ENCODE data around the gene IMPDH1.

The IMPDH1 gene

DNA sequence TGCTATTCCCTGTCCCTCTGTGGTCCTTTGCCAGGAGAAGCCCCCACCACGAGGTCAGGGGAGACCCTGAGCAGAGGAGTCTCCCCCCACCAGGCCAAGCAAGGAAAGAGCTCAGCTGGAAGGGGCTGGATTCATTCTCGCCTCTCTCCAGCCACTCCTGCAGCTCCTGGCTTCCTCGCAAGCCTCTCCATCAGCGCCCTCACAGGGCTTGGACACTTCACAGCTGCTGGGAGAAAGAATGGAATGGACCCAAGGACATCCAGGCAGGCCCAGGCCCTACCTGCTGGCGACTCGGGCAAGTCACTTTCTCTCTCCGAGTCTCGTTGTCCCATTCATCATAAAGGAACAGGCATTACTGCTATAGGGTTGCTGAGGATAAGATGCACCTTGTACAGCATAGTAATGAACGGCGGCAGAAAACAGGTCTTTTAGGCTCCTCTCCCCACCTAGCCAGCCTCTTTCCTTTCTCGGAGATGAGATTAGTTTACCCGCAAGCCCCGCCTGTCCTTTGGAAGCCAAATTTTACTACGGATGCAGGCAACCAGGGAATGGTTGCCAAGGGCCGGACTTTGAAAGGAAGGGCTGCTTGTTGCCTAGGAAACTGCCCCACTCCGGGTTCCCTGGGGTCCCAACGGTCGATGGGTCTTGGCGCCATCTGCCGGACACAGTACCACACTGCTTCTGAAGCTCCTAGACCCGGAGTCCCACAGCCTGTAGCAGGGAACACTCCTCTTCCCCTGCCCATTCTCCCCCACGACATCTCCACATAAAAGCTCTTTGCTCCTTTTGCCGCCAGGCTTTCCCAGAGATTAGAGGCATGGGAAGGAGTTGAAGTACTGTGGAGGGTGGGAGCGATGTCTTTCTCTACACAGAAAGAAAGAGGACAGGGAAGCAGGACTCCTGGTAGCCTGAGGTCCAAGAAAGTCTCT, 22.3 kb downstream of the IMPDH1 start:
- DNase-seq (ENCODE audit: low read depth in 3 of 3) = peak; percentile 47 to 63 (median 49)

DNA sequence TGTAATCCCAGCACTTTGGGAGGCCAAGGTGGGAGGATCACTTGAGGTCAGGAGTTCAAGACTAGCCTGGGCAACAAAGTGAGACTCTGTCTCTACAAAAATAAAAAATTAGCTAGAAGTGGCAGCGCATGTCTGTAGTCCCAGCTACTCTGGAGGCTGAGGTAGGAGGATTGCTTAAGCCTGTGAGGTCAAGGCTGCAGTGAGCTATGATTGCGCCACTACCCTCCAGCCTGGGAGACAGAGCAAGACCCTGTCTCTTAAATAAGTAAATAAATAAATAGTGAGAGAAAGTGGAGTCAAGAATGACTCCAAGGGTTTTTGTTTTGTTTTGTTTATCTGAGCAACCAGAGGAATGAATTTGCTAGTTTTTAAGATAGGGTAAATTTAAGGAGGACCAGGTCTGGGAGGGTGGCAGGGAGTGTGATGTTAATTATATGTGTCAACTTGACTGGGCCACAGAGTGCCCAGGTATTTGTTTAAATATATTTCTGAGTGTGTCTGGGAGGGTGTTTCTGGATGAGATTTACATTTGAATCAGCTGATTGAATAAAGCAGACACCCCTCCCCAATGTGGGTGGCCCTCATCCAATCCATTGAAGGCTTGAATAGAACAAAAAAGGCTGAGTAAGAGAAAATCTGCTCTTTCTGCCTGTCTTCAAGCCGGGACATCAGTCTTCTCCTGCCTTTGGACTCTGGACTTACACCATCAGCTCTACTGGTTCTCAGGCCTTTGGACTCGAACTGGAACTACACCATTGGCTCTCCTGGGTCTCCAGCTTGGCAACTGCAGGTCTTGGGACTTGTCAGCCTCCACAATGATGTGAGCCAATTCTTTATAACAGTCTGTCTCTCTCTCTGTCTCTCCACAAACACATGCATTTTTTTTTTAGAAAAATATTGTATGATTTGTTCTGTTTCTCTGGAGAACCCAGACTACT, 23.5 kb downstream of the IMPDH1 start:
- DNase-seq (ENCODE audit: low read depth in 3 of 3) = no peak

DNA sequence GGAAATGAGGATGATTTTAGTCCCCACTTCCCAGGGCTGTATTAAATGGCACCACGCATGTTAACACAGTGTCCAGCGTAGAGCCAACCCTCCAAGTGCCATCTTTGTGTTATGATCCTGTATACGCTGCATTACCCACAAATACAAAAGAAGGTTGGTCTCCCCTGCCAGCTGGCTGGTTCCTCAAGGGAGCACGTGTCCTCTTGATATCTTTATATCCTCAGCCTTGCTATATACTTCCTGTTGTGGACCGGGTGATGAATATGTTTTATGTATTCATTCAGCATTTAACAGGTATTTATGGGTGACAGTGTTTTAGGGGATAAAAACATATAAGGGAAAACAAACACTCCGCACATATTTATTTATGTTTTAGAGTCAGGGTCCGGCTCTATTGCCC, 25.1 kb downstream of the IMPDH1 start:
- no peak for DNase-seq (ENCODE audit: low read depth in 3 of 3)

DNA sequence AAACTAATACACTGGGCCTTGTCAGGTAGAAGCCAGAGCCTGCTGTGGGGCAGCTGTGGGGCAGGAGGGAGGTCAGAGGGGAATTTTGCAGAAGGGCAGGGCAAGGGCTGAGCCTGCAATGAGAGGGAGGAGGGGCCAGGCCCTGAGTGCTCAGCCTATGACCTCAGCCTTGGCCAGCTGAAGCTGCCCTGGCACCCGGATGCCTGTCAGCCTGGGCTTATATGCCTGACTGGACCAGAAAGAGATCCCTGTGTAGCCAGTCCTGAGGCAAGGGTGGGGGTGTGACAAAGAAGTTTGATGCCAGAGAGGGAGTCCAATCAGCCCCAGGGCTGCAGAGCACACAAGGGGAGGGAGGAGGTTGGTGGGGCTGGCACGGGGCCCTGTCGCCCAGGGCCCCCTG, 26.0 kb downstream of the IMPDH1 start:
- no peak for DNase-seq (ENCODE audit: low read depth in 3 of 3)

DNA sequence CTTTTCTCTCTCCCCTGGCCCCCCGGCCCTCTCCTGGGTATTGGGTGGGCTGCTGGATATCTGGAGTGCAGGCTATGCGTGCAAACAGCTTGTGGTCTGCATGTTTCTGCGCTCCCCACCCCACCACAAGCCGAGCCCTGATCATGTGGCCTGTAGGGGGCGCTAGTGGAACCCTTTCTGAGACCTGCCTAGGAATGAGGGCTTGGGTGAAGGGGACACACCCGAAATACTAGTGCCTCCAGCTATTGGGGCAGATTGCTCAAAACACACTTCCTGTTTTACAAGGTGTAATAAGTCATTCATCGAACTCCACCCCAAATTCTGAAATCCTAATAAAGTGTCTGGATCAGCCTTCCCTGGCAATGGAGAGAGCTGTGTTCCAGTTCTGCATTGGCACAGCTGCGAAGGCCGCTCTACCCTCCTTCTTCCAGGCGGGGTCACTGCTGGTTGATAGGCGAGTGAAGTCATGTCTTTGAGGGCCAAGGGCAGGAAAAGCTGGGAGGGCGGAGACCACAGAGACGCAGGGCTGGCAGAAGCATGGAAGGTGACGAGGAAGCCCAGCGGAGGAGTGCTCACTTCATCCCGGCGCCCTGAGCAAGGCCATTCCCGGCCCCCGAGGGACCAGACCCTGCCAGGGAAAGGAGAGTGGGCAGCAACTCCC, 28.5 kb downstream of the IMPDH1 start:
- DNase-seq (ENCODE audit: low read depth in 3 of 3) = peak in 1 of 3 donors; percentile 43

DNA sequence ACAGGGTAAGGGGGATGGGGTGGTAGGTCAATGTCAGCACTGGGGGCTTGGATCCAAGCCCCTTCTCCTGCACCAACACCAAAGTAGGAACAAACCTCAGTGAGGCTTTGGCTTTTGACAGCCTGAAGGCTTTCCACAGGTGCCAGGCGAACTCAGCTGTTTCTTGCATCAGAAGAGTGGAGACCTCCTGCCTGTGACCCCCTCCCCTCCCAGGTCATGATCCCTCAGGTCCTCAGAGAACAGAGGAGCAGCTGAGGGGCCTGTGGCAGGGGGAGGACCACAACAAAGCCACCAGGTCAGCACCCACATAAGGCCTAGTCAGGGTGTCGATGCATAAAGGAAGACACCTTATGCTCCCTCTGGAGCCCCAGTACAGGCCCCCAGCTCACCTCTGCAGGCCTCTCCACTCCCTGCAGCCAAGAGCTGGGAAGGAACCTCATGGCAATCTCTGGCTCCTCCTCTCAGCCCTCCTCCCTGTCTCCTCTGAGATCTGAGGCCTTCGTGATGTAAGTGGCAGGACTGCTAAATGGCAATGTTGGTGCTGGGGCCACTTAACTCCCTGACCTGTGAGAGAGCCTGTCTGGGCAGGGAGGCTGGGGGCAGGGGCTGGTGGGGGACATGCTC, 29.2 kb downstream of the IMPDH1 start:
- no peak for DNase-seq (ENCODE audit: low read depth in 3 of 3)

DNA sequence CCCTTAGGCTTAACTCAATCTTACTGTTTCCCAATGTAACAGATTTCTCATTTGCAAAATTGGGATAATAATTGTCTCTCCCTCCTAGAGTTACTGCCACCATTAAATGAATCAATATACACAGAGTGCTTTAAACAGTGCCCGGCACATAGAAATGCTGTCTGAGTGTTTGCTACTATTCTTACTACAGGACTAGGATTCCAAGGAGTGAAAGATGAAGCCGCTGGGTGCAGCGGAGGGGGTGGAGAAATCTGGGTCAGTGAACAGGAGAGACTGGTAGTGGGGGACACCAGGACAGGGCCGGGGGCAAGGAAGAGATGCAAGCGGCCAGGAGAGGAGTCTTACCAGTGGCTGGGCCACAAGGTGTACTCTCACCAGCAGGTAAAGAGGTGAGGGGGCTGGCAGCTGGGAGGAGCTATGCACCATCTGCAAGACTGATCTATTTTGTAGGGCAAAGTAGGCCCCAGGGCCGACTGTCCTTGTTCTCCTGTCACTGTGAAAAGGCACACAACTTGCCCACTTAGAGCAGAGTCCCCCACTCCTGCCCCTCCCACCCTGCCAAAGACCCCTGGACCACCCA, 29.8 kb downstream of the IMPDH1 start:
- DNase-seq (ENCODE audit: low read depth in 3 of 3) = no peak

DNA sequence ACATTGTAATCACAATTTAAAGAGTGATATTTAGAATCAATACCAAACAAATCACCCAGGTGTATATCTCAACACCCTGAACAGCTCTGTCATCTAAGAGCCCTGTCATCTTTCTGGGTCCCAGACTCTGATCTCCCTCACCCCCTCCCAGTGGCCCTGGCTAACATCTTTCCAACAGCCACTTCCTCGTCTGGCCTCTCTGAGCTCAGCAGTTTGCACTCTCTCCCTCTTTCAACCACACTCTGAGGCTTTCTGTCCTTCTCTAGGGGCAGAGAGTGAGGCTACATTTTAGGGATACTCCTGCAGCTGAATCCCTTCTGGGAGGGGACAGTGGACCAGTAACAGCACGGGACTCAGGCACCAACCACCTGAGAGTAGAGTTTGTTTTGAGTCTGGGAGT, 31.1 kb downstream of the IMPDH1 start:
- no peak for DNase-seq (ENCODE audit: low read depth in 3 of 3)

DNA sequence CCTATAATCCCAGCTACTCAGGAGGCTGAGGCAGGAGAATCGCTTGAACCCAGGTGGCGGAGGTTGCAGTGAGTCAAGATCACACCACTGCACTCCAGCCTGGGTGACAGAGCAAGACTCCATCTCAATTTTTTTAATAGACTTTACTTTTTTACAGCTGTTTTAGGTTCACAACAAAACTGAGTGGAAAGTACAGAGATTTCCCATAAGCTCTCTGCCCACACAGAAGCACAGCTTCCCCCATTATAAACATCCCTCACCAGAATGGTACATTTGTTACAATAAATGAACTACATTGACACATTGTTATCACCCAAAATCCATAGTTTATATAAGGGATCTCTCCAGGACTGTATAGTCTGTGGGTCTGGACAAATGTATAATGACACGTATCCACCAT, 33.7 kb downstream of the IMPDH1 start:
- DNase-seq (ENCODE audit: low read depth in 3 of 3) = no peak

DNA sequence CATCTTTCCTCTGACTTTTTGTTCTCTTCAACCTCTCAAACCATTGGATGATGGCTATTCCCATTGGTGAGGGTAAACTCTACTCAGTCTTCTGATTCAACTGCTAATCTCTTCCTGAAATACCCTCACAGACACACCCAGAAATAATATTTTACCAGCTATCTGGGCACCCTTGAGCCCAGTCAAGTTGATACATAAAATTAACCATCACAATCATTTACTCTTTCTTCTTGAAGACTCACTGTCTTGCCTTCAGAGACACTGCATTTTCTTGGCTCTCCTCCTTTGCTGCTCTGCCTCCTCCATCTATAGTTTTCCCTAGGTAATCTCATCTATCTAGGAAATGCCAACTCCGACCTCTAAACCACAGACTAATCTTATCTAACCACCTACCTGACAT, 35.7 kb downstream of the IMPDH1 start:
- no peak for DNase-seq (ENCODE audit: low read depth in 3 of 3)

DNA sequence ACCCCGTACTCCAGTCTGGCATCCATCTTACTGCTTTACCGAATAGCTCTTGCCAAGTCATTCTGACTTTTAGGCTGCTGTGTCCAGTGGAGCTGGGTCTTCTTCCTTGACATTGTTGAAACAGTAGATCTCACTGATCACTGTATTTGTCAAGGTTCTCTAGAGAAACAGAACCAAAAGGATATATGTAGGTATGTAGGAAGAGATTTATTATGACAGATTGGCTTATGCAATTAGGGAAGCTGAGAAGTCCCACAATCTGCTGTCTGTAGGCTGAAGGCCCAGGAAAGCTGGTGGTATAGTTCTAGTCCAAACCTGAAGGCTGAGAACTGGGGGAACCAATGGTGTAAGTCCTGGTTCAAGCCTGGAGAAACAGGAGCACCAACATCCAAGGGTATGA, 36.2 kb downstream of the IMPDH1 start:
- no peak for DNase-seq (ENCODE audit: low read depth in 3 of 3)

DNA sequence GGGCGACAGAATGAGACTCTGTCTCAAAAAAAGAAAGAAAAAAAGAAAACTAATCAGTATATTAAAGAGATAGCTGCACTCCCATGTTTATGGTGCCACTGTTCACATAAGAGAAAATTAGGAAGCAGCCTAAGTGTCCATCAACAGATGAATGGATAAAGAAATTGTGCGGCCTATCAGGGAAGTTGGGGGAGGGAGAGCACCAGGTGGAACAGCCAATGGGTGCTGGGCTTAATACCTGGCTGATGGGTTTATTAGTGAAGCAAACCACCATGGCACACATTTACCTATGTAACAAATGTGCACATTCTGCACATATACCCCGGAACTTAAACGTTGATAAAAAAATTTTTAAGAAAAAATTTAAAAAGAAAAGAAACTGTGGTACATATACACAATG, 39.3 kb downstream of the IMPDH1 start:
- no peak for DNase-seq (ENCODE audit: low read depth in 3 of 3)

DNA sequence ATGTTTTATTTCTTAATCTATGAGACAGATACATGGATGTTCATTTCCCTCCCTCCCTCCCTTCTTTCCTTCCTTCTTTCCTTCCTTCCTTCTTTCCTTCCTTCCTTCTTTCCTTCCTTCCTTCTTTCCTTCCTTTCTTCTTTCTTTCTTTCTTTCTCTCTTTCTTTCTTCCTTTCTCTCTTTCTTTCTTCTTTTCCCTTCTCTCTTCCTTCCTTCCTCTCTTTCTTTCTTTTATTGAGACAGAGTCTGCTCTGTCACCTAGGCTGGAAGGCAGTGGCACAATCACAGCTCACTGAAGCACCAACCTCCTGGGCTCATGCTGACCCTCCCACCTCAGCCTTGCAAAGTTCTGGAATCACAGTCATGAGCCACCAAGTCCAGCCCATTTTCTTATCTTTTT, 42.8 kb downstream of the IMPDH1 start:
- no peak for DNase-seq (ENCODE audit: low read depth in 3 of 3)

DNA sequence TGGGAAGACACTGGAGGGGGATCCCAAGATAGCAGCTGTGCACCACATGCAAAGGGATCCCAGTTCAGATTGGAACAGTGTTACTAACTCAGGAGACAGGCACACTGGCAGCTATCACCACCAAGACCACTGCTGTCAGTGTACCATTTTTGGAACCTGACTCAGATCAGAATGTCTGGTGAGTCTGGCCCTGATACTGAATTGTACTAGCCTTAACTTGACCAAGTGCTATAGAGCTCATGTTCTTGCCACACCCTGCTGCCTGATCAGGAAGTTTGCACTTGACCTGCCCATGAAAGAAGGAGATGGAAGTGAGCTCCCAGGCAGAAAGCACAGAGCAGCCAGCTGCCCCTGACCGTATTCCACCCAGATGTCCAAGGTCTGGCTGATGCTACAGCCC, 43.5 kb downstream of the IMPDH1 start:
- no peak for DNase-seq (ENCODE audit: low read depth in 3 of 3)

DNA sequence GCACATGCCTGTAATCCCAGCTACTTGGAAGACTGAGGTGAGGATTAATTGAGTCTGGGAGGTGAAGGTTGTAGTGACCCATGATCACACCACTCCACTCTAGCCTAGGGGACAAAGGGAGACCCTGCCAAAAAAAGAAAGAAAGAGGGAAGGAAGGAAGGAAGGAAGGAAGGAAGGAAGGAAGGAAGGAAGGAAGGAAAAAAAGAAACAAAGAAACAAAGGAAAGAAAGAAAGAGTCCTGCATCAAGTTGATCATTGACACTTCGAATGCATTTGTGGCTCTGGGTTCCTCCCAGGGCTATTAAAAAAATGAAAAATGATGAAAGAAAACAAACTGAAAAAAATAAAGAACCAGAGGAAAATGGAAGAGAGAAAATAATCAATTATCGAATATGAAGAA, 44.4 kb downstream of the IMPDH1 start:
- no peak for DNase-seq (ENCODE audit: low read depth in 3 of 3)

DNA sequence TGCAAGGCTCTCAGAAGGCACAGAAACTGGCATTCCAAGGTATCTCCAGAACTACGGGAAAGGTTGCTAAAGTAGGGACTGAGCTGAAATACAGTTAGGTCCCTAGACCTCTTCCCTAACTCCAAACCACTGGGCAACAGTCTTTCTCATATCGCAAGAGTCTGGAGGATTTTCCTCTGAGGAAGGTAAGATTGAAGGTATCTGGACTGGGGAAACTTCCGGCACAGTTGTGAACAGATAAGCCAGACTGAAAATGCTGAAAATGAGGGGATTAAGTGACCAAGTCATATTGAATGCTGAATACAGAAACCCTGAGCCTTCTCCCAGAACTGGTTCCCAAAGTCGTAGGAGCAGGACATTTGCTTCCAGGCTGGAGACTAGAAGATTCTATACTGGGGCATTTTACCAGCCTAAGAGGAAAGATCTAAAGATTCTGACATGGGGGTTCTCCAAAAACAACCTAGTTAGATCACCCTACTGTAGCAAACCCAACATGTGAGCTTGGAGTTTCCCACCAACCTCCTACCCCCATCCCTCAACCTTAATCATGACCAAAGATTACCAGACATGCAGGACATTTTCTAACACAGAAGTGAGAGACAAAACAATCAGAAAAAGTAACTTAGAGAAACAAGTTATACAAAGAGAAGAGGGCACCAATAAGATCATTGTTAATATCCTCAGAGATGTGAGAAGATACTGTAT, 45.5 kb downstream of the IMPDH1 start:
- DNase-seq (ENCODE audit: low read depth in 3 of 3) = no peak

DNA sequence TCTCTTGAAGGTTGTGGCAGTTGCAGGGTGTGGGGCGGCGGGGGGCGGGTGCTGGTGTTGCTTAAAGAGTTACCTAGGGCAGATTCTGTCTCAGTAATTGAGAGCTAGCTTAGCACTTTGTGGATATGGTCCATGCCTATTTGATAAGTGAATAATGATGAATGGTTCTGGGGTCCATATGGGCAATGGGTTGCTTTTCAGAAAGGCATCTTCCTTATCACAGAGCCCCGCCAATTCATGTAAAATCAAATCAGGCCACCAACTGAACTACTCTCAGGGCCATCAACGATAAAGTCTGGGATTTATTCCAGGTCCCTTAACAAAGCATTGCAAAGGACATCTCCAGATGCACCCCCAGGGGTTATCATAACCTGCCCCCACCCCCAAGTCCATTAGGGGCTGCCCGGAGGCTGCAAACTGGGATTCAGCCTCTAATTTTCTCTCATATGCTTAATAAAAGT, 46.5 kb downstream of the IMPDH1 start:
- no peak for DNase-seq (ENCODE audit: low read depth in 3 of 3)

DNA sequence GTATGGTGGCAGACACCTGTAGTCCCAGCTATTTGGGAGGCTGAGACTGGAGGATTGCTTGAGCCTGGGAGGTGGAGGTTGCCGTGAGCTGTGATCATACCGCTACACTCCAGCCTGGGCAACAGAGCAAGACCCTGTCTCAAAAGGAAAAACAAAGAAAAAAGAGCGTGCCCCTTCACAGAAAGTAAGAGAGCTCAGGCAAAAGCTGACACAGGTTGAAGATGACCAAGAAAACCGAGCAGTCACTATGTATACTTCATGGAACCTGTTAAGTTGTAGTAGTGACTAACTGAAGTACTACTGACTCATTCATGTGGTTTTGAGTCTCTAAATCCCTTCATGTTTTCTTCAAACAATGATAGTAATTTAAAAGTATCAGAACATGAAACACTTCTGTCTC, 47.1 kb downstream of the IMPDH1 start:
- DNase-seq (ENCODE audit: low read depth in 3 of 3) = no peak

DNA sequence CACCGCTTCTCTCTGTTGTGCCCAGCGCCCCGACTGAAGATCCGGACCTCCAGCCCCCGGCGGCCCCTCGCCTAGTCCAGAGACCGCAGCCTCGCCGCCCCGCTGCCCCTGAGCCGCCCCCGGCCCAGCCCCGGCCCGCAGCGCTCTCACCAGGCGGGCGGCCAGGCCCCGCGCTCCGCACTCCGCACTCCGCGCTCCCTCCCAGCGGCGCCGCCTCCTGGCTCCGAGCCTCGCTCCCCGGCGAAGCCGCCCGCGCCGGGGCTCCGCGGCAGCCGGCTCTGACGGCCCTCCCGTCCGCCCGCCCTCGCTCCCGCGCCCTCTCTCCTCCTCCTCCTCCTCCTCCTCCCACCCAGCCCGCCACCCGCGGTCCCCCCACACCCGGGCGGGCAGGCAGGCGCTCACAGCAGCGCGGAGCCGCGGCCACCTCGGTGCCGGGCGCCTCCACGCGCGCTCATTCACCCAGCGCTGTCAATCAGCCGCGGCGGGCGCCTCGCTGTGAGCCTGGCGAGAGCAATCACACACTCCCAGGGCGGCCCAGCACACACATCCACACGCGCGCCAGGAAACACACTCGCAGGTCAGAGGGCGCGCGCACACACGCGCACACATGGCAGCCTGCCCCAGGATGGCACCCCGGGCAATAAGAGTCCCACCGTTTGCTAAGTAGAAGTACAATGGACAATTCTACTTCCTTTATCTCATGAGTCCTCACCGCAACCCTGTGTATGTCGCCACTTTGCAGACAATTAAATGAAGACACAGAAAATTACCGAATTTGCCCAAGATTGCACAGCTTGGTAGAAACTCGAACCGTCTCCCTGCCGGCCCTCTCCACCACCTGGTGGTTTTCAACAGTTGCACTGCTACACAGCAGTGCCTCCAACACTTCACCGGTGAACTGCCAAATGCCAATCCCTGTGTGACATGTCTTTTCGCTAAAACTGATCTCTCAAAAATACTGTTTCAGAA, 48.1 kb downstream of the IMPDH1 start, which contains the start of gene PRRT4:
Gene PRRT4 (minus strand): TSS at position 280 of the 969 bp plus-strand sequence.
- DNase-seq (ENCODE audit: low read depth in 3 of 3) = peak in 1 of 3 donors; percentile 28

Data from stimulated activated CD4-positive, alpha-beta T cell treated with anti-CD3 and anti-CD28 coated beads, TNF-alpha, amount 100 ng/mL, for 48 hours (primary cell).